GM23248 (cell line): ENCODE data around the gene CACNA1B.

Experiments
- EZH2 ChIP-seq: fragments of 200-600 bp; sonication (generic); IDR thresholded peaks from 2 replicates; pipeline ENCODE4 v1.6.1; 2018; ENCODE audit warnings: antibody characterized with exemption, mild to moderate bottlenecking; ENCODE audit not compliant: insufficient read depth, poor library complexity, severe bottlenecking
- EZH2phosphoT487 ChIP-seq: fragments of 200-600 bp; sonication (generic); IDR thresholded peaks from 2 replicates; pipeline ENCODE4 v1.6.1; 2018; ENCODE audit warnings: antibody characterized with exemption, moderate library complexity, mild to moderate bottlenecking, low read depth; ENCODE audit not compliant: insufficient read depth

- TF ChIP-seq EZH2 (no peak), EZH2phosphoT487 (no peak)
Measured at GRCh38 chr9:137836831-137837241, 40.7 kb upstream of the CACNA1B start.
